Measurements from ENCODE around the gene ITGA3. TPM values are rescaled to one million over a fixed set of nuclear protein-coding genes. Genes with fewer than 3 reads are reported as not detected.
"Not testable (repeated sequence)": the region's sequence is repeated elsewhere in the genome, so short reads cannot be mapped to it uniquely, and the experiment has no call there.

Gene ITGA3
- total RNA-seq, 4 donors from 2014 or later: 145 to 246 (median 172) TPM

- Histone ChIP-seq H3K4me1 (peaks cover 45% of the 10 kb centered on the region in 2 donors), H3K27me3 (no peaks in the 10 kb centered on the region), H3K4me3 (replicated peaks in 1 of 3) (no peak overlapping the region), H3K9me3 (no peaks in the 10 kb centered on the region), H3K36me3 (no peaks in the 10 kb centered on the region), H3K27ac (peak overlapping the region; percentile 83 to 94 (median 88))
- TF ChIP-seq CTCF (IDR thresholded peaks at IDR 0.05): no peak
- TF ChIP-seq POLR2A (IDR thresholded peaks at IDR 0.05): peak in 1 of 2 donors; percentile 45
- 29 to 40% methylated on average over 11 of the region's 14 CpGs for WGBS, 2 donors
- DNase-seq: peak; percentile 96 to 97
- intact Hi-C loops (cut with DNase I): no loop called here
Observed at GRCh38 chr17:50037321-50038107, 18.4 kb upstream of the ITGA3 start.

GRCh38 chr17:50039058-50039457 is 16.9 kb upstream of the ITGA3 start:
- DNase-seq: no peak
- TF ChIP-seq CTCF (IDR thresholded peaks at IDR 0.05) (no peak), POLR2A (IDR thresholded peaks at IDR 0.05) (no peak)
- Histone ChIP-seq H3K36me3 (no peaks in the 10 kb centered on the region), H3K9me3 (no peaks in the 10 kb centered on the region), H3K27ac (peak overlapping the region in 1 of 3 donors; percentile 94), H3K4me1 (peaks cover 35 to 47% of the 10 kb centered on the region in 2 donors), H3K27me3 (no peaks in the 10 kb centered on the region), H3K4me3 (replicated peaks in 1 of 3) (no peak overlapping the region)
- WGBS, 2 donors: 80 to 90% methylated on average over 4 of the region's 4 CpGs
- intact Hi-C loops (cut with DNase I): no loop called here

- H3K4me3 ChIP-seq (replicated peaks in 1 of 3); H3K9me3 ChIP-seq; H3K27ac ChIP-seq; H3K36me3 ChIP-seq; DNase-seq; H3K27me3 ChIP-seq; intact Hi-C loops (cut with DNase I): not testable (repeated sequence)
- peaks cover 32 to 54% of the 10 kb centered on the region in 2 donors for H3K4me1 ChIP-seq
- WGBS, 2 donors: 91 to 94% methylated on average over 5 of the region's 5 CpGs
Observed at GRCh38 chr17:50040496-50040895, 15.4 kb upstream of the ITGA3 start.

- WGBS, 2 donors: 97 to 99% methylated on average over 5 of the region's 5 CpGs
- Histone ChIP-seq H3K27ac (no peak overlapping the region), H3K27me3 (no peaks in the 10 kb centered on the region), H3K4me1 (peaks cover 16 to 43% of the 10 kb centered on the region in 2 donors), H3K9me3 (no peaks in the 10 kb centered on the region), H3K36me3 (no peaks in the 10 kb centered on the region), H3K4me3 (replicated peaks in 1 of 3) (no peak overlapping the region)
- intact Hi-C loops (cut with DNase I): no loop called here
- TF ChIP-seq POLR2A (IDR thresholded peaks at IDR 0.05): no peak
- no peak for TF ChIP-seq CTCF (IDR thresholded peaks at IDR 0.05)
- DNase-seq: no peak
Observed at GRCh38 chr17:50042211-50042610, 13.7 kb upstream of the ITGA3 start.

- TF ChIP-seq POLR2A (IDR thresholded peaks at IDR 0.05): no peak
- TF ChIP-seq CTCF (IDR thresholded peaks at IDR 0.05): no peak
- Histone ChIP-seq H3K4me3 (replicated peaks in 1 of 3) (no peak overlapping the region), H3K36me3 (no peaks in the 10 kb centered on the region), H3K27me3 (no peaks in the 10 kb centered on the region), H3K9me3 (no peaks in the 10 kb centered on the region), H3K4me1 (peaks cover 8 to 39% of the 10 kb centered on the region in 2 donors), H3K27ac (peak overlapping the region in 1 of 3 donors; percentile 40)
- intact Hi-C loops (cut with DNase I): no loop called here
- 61 to 69% methylated on average over 11 to 16 of the region's 16 CpGs for WGBS, 2 donors
- DNase-seq: peak in 1 of 2 donors; percentile 43
Observed at GRCh38 chr17:50043290-50044148, 12.4 kb upstream of the ITGA3 start.

Measured in thyroid gland (tissue), 4 donors.